AG10803 (cell line): ENCODE measurements around the gene DPPA3.

ENCODE experiments used
- DNase-seq: peaks from one replicate; pipeline ENCODE4 v3.0.0; 2010; ENCODE audit warnings: low read depth
- H3K4me3 ChIP-seq: 2 replicates; pipeline ENCODE4 v1.5.1; 2011; ENCODE audit warnings: mild to moderate bottlenecking, low read length, control low read depth
- TF ChIP-seq, protein P1 (sequence below): conservative IDR thresholded peaks from 2 replicates; pipeline ENCODE4 v1.5.1; 2011; ENCODE audit warnings: mild to moderate bottlenecking, low read length, control low read depth, inconsistent platforms

The DPPA3 gene

DNA sequence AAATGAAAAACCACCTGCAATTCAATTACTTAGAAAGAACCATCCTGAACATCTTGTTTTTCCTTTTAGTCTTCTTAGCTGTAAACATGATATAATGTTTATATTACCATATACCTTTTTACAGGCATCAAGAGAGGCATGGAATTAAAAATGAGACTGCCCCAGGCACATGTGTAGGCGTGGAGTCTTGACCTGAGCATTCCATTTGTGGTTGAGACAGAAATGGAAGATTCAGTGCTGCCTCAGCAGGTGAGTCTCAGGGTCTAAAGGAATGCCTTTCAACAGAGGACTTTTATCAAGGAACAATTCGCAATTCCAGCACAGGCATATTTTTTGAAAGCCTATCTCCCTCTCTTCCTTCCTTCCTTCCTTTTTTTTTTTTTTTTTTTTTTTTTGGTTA lies 45.8 kb downstream of the DPPA3 start:
- TF ChIP-seq, protein P1, sequence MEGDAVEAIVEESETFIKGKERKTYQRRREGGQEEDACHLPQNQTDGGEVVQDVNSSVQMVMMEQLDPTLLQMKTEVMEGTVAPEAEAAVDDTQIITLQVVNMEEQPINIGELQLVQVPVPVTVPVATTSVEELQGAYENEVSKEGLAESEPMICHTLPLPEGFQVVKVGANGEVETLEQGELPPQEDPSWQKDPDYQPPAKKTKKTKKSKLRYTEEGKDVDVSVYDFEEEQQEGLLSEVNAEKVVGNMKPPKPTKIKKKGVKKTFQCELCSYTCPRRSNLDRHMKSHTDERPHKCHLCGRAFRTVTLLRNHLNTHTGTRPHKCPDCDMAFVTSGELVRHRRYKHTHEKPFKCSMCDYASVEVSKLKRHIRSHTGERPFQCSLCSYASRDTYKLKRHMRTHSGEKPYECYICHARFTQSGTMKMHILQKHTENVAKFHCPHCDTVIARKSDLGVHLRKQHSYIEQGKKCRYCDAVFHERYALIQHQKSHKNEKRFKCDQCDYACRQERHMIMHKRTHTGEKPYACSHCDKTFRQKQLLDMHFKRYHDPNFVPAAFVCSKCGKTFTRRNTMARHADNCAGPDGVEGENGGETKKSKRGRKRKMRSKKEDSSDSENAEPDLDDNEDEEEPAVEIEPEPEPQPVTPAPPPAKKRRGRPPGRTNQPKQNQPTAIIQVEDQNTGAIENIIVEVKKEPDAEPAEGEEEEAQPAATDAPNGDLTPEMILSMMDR: no peak
- no peak overlapping the region for H3K4me3 ChIP-seq
- no peak for DNase-seq

DNA sequence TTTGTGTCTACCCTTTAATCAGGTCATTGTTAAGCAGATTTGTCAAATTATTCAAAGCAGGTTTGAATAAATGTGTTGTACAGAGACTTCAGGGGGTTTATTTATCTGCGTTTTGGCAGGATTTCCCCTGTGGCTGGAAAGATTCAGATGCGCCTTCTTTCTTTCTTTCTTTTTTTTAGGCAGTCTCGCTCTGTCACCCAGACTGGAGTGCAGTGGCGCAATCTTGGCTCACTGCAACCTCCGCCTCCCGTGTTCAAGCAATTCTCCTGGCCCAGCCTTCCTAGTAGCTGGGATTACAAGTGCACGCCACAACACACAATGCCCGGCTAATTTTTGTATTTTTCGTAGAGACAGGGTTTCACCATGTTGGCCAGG lies 47.5 kb downstream of the DPPA3 start:
- TF ChIP-seq, protein P1: no peak
- DNase-seq: no peak
- H3K4me3 ChIP-seq: no peak overlapping the region
